IMR-90 (cell line): ENCODE results near the gene NAV2. TPM values are rescaled to one million over a fixed set of nuclear protein-coding genes. Genes with fewer than 3 reads are reported as not detected.

Experiments
- ATAC-seq: fragments of 200-7000 bp; cut with Tn5 transposase; 2 replicates; pipeline ENCODE4 v1.9.1; 2020; ENCODE audit warnings: low read depth, mild to moderate bottlenecking, moderate library complexity
- BruUV-seq: library from RNA; stranded (reverse); fragments of 400-500 nt; replicated peaks from 2 replicates; lab custom pipeline; 2021; lab: Mats Ljungman, UMichigan
- CTCF ChIA-PET: fragments of 300-600 bp; formaldehyde crosslinking; extraction: SDS; loops from one replicate; lab custom pipeline; 2021; ENCODE audit warnings: antibody characterized with exemption; lab: Yijun Ruan, JAX
- POLR2A ChIA-PET: fragments of 300-600 bp; sonication (Branson Sonifier 250); formaldehyde crosslinking; loops from one replicate; lab custom pipeline; 2022; ENCODE audit warnings: antibody characterized with exemption; ENCODE audit not compliant: unreplicated experiment; lab: Charles Lee
- DNase-seq: peaks from one replicate; pipeline ENCODE4 v3.0.0; 2013
- H2AFZ ChIP-seq: replicated peaks from 2 replicates; pipeline ENCODE3; 2013; ENCODE audit warnings: low read length, mild to moderate bottlenecking; ENCODE audit not compliant: poor library complexity
- H2AK5ac ChIP-seq: 2 replicates; pipeline ENCODE4 v1.6.1; 2013; ENCODE audit warnings: low read depth, low read length, inconsistent platforms
- H2AK9ac ChIP-seq: replicated peaks from 2 replicates; pipeline ENCODE3; 2013; ENCODE audit warnings: mild to moderate bottlenecking, low read depth, low read length, moderate library complexity; ENCODE audit not compliant: poor library complexity
- H2BK120ac ChIP-seq: 2 replicates; pipeline ENCODE4 v1.6.1; 2013; ENCODE audit warnings: low read depth, low read length, inconsistent platforms
- H2BK15ac ChIP-seq: 3 replicates; pipeline ENCODE4 v1.6.1; 2013; ENCODE audit warnings: low read depth, low read length, inconsistent platforms
- H2BK20ac ChIP-seq: 2 replicates; pipeline ENCODE4 v1.6.1; 2013; ENCODE audit warnings: low read depth, mild to moderate bottlenecking, inconsistent platforms, low read length, moderate library complexity
- H2BK5ac ChIP-seq: 2 replicates; pipeline ENCODE4 v1.6.1; 2013; ENCODE audit warnings: mild to moderate bottlenecking, low read depth, low read length, inconsistent platforms; ENCODE audit not compliant: poor library complexity, severe bottlenecking
- H3K14ac ChIP-seq: replicated peaks from 2 replicates; pipeline ENCODE4 v1.6.1; 2013; ENCODE audit warnings: low read depth, low read length, inconsistent platforms
- H3K18ac ChIP-seq: 2 replicates; pipeline ENCODE4 v1.6.1; 2013; ENCODE audit warnings: low read depth, low read length, control low read depth
- H3K23ac ChIP-seq: 2 replicates; pipeline ENCODE4 v1.6.1; 2013; ENCODE audit warnings: low read depth, low read length, inconsistent platforms
- H3K27ac ChIP-seq: 2 replicates; pipeline ENCODE4 v1.5.1; 2013; ENCODE audit warnings: mild to moderate bottlenecking, control low read depth, low read length; ENCODE audit not compliant: insufficient read depth
- H3K27me3 ChIP-seq: 2 replicates; pipeline ENCODE4 v1.6.1; 2013; ENCODE audit warnings: low read length; ENCODE audit not compliant: control insufficient read depth, insufficient read depth
- H3K36me3 ChIP-seq: 2 replicates; pipeline ENCODE4 v1.6.1; 2013; ENCODE audit warnings: low read length, mixed read lengths; ENCODE audit not compliant: control insufficient read depth, insufficient read depth
- H3K4ac ChIP-seq: 2 replicates; pipeline ENCODE4 v1.6.1; 2013; ENCODE audit warnings: low read depth, low read length, inconsistent platforms
- H3K4me1 ChIP-seq: 2 replicates; pipeline ENCODE4 v1.6.1; 2013; ENCODE audit warnings: low read length, mixed read lengths; ENCODE audit not compliant: control insufficient read depth, insufficient read depth
- H3K4me2 ChIP-seq: 2 replicates; pipeline ENCODE4 v1.6.1; 2013; ENCODE audit warnings: low read depth, mild to moderate bottlenecking, control low read depth, low read length, moderate library complexity
- H3K4me3 ChIP-seq: 2 replicates; pipeline ENCODE4 v1.5.1; 2013; ENCODE audit warnings: low read depth, mild to moderate bottlenecking, control low read depth, low read length, moderate library complexity; ENCODE audit not compliant: insufficient read depth
- H3K56ac ChIP-seq: 2 replicates; pipeline ENCODE4 v1.6.1; 2013; ENCODE audit warnings: low read length, inconsistent platforms; ENCODE audit not compliant: insufficient read depth; ENCODE audit errors: extremely low read depth
- H3K79me1 ChIP-seq, 2 experiments: 2 replicates each; pipeline ENCODE4 v1.6.1; 2013; ENCODE audit warnings: low read length in 2 of 2, inconsistent platforms in 1 of 2, low read depth in 1 of 2
- H3K9ac ChIP-seq: 2 replicates; pipeline ENCODE4 v1.6.1; 2013; ENCODE audit warnings: low read depth, low read length, control low read depth
- H3K9me1 ChIP-seq: 2 replicates; pipeline ENCODE4 v1.6.1; 2013; ENCODE audit warnings: low read length, inconsistent platforms; ENCODE audit not compliant: insufficient read depth
- H3K9me3 ChIP-seq: 2 replicates; pipeline ENCODE4 v1.6.1; 2013; ENCODE audit warnings: low read length; ENCODE audit not compliant: control insufficient read depth, insufficient read depth
- H4K20me1 ChIP-seq: 2 replicates; pipeline ENCODE4 v1.6.1; 2013; ENCODE audit warnings: low read length, inconsistent platforms; ENCODE audit not compliant: insufficient read depth
- H4K5ac ChIP-seq: 2 replicates; pipeline ENCODE4 v1.6.1; 2013; ENCODE audit warnings: mild to moderate bottlenecking, low read depth, low read length, control low read depth
- H4K8ac ChIP-seq, 2 experiments: 2 replicates each; pipeline ENCODE4 v1.6.1; 2013; ENCODE audit warnings: low read depth in 2 of 2, low read length in 2 of 2, control low read depth in 1 of 2, inconsistent platforms in 1 of 2
- H4K91ac ChIP-seq: 2 replicates; pipeline ENCODE4 v1.6.1; 2013; ENCODE audit warnings: low read depth, low read length, inconsistent platforms; ENCODE audit not compliant: insufficient read depth
- BHLHE40 ChIP-seq: fragments of 150-350 bp; IDR thresholded peaks from 2 replicates; pipeline ENCODE4 v1.6.1; 2016; ENCODE audit warnings: mild to moderate bottlenecking, low read depth, low read length
- CEBPB ChIP-seq: IDR thresholded peaks from 2 replicates; pipeline ENCODE4 v1.6.1; 2012; ENCODE audit warnings: low read depth, low read length, improper control_type of control experiment
- CTCF ChIP-seq: conservative IDR thresholded peaks from 2 replicates; pipeline ENCODE4 v1.5.1; 2012; ENCODE audit warnings: mild to moderate bottlenecking, low read depth, low read length, improper control_type of control experiment
- ELK1 ChIP-seq: fragments of 150-350 bp; IDR thresholded peaks from 2 replicates; pipeline ENCODE4 v1.6.1; 2016; ENCODE audit warnings: low read depth, mild to moderate bottlenecking, low read length, moderate library complexity, borderline replicate concordance
- FOS ChIP-seq: fragments of 150-350 bp; IDR thresholded peaks from 2 replicates; pipeline ENCODE4 v1.6.1; 2016; ENCODE audit warnings: low read depth, low read length
- MAFK ChIP-seq: IDR thresholded peaks from 2 replicates; pipeline ENCODE4 v1.6.1; 2012; ENCODE audit warnings: low read depth, low read length, improper control_type of control experiment
- MAZ ChIP-seq: IDR thresholded peaks from 2 replicates; pipeline ENCODE4 v1.6.1; 2012; ENCODE audit warnings: low read depth, mild to moderate bottlenecking, low read length, improper control_type of control experiment, moderate library complexity, borderline replicate concordance
- MXI1 ChIP-seq: IDR thresholded peaks from 2 replicates; pipeline ENCODE4 v1.6.1; 2012; ENCODE audit warnings: low read depth, mild to moderate bottlenecking, low read length, moderate library complexity, borderline replicate concordance
- NFE2L2 ChIP-seq: fragments of 150-350 bp; IDR thresholded peaks from 2 replicates; pipeline ENCODE4 v1.6.1; 2016; ENCODE audit warnings: low read depth, mild to moderate bottlenecking, low read length
- RAD21 ChIP-seq: IDR thresholded peaks from 2 replicates; pipeline ENCODE4 v1.6.1; 2012; ENCODE audit warnings: low read length, improper control_type of control experiment
- RCOR1 ChIP-seq: IDR thresholded peaks from 2 replicates; pipeline ENCODE4 v1.6.1; 2012; ENCODE audit warnings: mild to moderate bottlenecking, low read length, improper control_type of control experiment; ENCODE audit not compliant: insufficient replicate concordance
- RFX5 ChIP-seq: IDR thresholded peaks from 2 replicates; pipeline ENCODE4 v1.8.0; 2012; ENCODE audit warnings: low read depth, mild to moderate bottlenecking, low read length, moderate library complexity
- SMC3 ChIP-seq: fragments of 150-350 bp; IDR thresholded peaks from 2 replicates; pipeline ENCODE4 v1.6.1; 2016; ENCODE audit warnings: low read depth, mild to moderate bottlenecking, antibody characterized with exemption, low read length, moderate library complexity
- WGBS, 2 experiments: methylation state at CpG; one replicate each; pipeline versions ENCODE4 v1.1.5 to v1.1.7; 2013; ENCODE audit warnings: missing lambda C conversion rate in 2 of 2; ENCODE audit not compliant: insufficient read length in 1 of 2; ENCODE audit errors: extremely low coverage in 2 of 2; 5-methylcytosine and 5-hydroxymethylcytosine counted together
- dilution Hi-C: fragments of 300-500 bp; cut with HindIII; formaldehyde crosslinking; loops from one replicate; pipeline ENCODE4 v1.14.3; 2018; ENCODE audit warnings: low sequenced_read_pairs; ENCODE audit not compliant: unreplicated experiment
- in situ Hi-C: fragments of 300-500 bp; cut with MboI; formaldehyde crosslinking; loops from 3 replicates; pipeline ENCODE4 v1.14.3; 2019; ENCODE audit warnings: low sequenced_read_pairs, inconsistent platforms, mixed read lengths
- intact Hi-C: fragments of 100-400 bp; cut with micrococcal nuclease; formaldehyde crosslinking; loops from 2 replicates; pipeline ENCODE4 v1.10.0; 2022
- polyA plus RNA-seq, 3 experiments: library from polyadenylated mRNA; depleted of rRNA; stranded (reverse); fragments of >200 nt; gene quantifications; 2 replicates each; pipeline ENCODE4 v1.2.3, GENCODE V29; 2012; ENCODE audit warnings: low replicate concordance in 1 of 3
- total RNA-seq: library from RNA; depleted of rRNA; stranded (reverse); fragments of >200 nt; gene quantifications from 2 replicates; pipeline ENCODE4 v1.2.3, GENCODE V29; 2012

Gene NAV2
- total and polyA plus RNA-seq, 2 of the 4 experiments (the other 2 are of a cell fraction), result 4.5 to 12.6 TPM

GRCh38 chr11:20084921-20085814, 372.5 kb downstream of the NAV2 start:
- no peak overlapping the region for H4K5ac ChIP-seq
- H2AFZ ChIP-seq, result no peak overlapping the region
- intact Hi-C loops, result no loop called here
- H4K20me1 ChIP-seq, result no peaks in the 10 kb centered on the region
- CTCF ChIA-PET, result no interaction called here
- H3K9me1 ChIP-seq, result peaks cover 3% of the 10 kb centered on the region; the same call in 1 of the 2 replicates
- ATAC-seq (no peak), DNase-seq (no peak)
- H2AK5ac ChIP-seq, result no peak overlapping the region
- H2AK9ac ChIP-seq, result no peak overlapping the region
- no peak overlapping the region for H3K14ac ChIP-seq
- H3K18ac ChIP-seq, result no peak overlapping the region
- dilution Hi-C loops, result no loop called here
- H3K36me3 ChIP-seq, result peaks cover 35% of the 10 kb centered on the region
- no peak overlapping the region for H3K27ac ChIP-seq
- H3K4me1 ChIP-seq, result peaks cover 7% of the 10 kb centered on the region
- no peak overlapping the region for H3K4me2 ChIP-seq
- H3K79me1 ChIP-seq, result no peaks in the 10 kb centered on the region
- in situ Hi-C loops, result no loop called here
- H3K9me3 ChIP-seq, result no peaks in the 10 kb centered on the region
- no peak overlapping the region for H3K4me3 ChIP-seq
- no peak overlapping the region for H3K23ac ChIP-seq
- no peak overlapping the region for H3K4ac ChIP-seq
- TF ChIP-seq RFX5 (no peak), MXI1 (no peak), NFE2L2 (no peak), CTCF (no peak), BHLHE40 (no peak), MAZ (no peak), CEBPB (no peak), MAFK (no peak), RCOR1 (no peak), RAD21 (no peak), SMC3 (no peak), ELK1 (no peak), FOS (no peak)
- no peaks in the 10 kb centered on the region for H3K27me3 ChIP-seq
- H4K91ac ChIP-seq, result no peak overlapping the region
- H3K9ac ChIP-seq, result no peak overlapping the region
- H2BK20ac ChIP-seq, result no peak overlapping the region
- H2BK15ac ChIP-seq, result no peak overlapping the region
- no peak overlapping the region for H3K56ac ChIP-seq
- no peak overlapping the region for H2BK120ac ChIP-seq
- no peak overlapping the region for H4K8ac ChIP-seq
- 100% methylated on average over 1 of the region's 8 CpGs; no CpG with 5 or more reads in 1 of the 2 experiments for WGBS, 2 experiments
- BruUV-seq, result no TSS peak
- H2BK5ac ChIP-seq, result no peak overlapping the region
- POLR2A ChIA-PET, result no interaction called here
